Kidney capillary endothelial cell (primary cell): ENCODE results near the gene BBS9.

Experiments used
- DNase-seq: peaks from one replicate; pipeline ENCODE4 v3.0.0-alpha.2; 2018; ENCODE audit warnings: low spot score

The BBS9 gene

DNA sequence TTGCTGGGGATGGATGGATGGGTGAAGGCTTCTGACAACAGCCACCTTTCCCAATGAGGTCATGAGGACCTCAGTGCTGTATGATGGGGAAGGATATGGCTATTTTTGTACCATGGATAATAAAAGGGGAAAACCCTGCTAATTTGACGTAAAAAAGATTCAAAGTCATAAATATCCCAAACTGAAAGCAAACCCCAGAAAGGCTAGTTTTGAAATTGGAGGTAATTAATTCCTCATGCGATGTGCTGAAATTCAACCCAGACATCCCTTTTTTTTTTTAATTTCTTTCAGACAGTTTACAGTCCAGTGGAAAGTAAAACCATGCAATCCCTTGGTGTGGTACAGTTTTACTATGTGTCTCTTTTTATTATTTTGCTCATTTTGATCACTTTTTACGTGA is 521.5 kb downstream of the BBS9 start:
- no peak for DNase-seq

GRCh38 chr7:33651998-33652515 is 522.7 kb downstream of the BBS9 start:
- DNase-seq, result no peak

GRCh38 chr7:33654676-33655075 is 525.3 kb downstream of the BBS9 start:
- no peak for DNase-seq
